ENCODE measurements around the gene RNF112.

The RNF112 gene
- total RNA-seq: 0 to 0.16 (median 0.05) reads per million in 18 experiments

- no peak for DNase-seq
Measured at GRCh38 chr17:19410875-19411620, at the start of gene RNF112. Gene RNF112, plus strand, starts transcription at chr17:19411232. Its CDS starts 177 bp downstream, at chr17:19411409.

GRCh38 chr17:19361326-19361725, 49.7 kb upstream of the RNF112 start:
- DNase-seq: no peak

GRCh38 chr17:19361944-19362276, 49.1 kb upstream of the RNF112 start:
- DNase-seq: no peak

GRCh38 chr17:19362277-19363113, 48.5 kb upstream of the RNF112 start, which contains the start of gene B9D1:
Gene B9D1, minus strand, starts transcription at chr17:19362723. Its CDS starts 154 bp downstream, at chr17:19362569.
- peak; percentile 92 to 96 for DNase-seq

- DNase-seq: no peak
Measured at GRCh38 chr17:19363114-19363438, 48.0 kb upstream of the RNF112 start.

- no peak for DNase-seq
Measured at GRCh38 chr17:19363460-19364035, 47.5 kb upstream of the RNF112 start.

GRCh38 chr17:19364699-19365498, 46.1 kb upstream of the RNF112 start:
- no peak for DNase-seq

- no peak for DNase-seq
Measured at GRCh38 chr17:19365499-19365817, 45.6 kb upstream of the RNF112 start.

GRCh38 chr17:19365833-19366636, 45.0 kb upstream of the RNF112 start:
- DNase-seq: no peak

- DNase-seq: no peak
Measured at GRCh38 chr17:19366637-19366972, 44.4 kb upstream of the RNF112 start.

GRCh38 chr17:19368229-19368628, 42.8 kb upstream of the RNF112 start:
- DNase-seq: peak; percentile 32 to 43

- no peak for DNase-seq
Measured at GRCh38 chr17:19369107-19369778, 41.8 kb upstream of the RNF112 start.

- DNase-seq: peak; percentile 36 to 79
Measured at GRCh38 chr17:19369846-19370492, 41.1 kb upstream of the RNF112 start.

GRCh38 chr17:19370493-19370960, 40.5 kb upstream of the RNF112 start:
- DNase-seq: peak; percentile 78 to 81

GRCh38 chr17:19371259-19372010, 39.6 kb upstream of the RNF112 start:
- peak; percentile 41 to 42 for DNase-seq

- no peak for DNase-seq
Measured at GRCh38 chr17:19372011-19372370, 39.0 kb upstream of the RNF112 start.

GRCh38 chr17:19372439-19372838, 38.6 kb upstream of the RNF112 start:
- DNase-seq: no peak

GRCh38 chr17:19372866-19373504, 38.0 kb upstream of the RNF112 start:
- DNase-seq: peak; percentile 44 to 55

GRCh38 chr17:19374136-19374535, 36.9 kb upstream of the RNF112 start:
- DNase-seq: no peak

- DNase-seq: no peak
Measured at GRCh38 chr17:19375732-19376131, 35.3 kb upstream of the RNF112 start.

Measured in inflammatory macrophage (primary cell).